ENCODE data around the gene PCP4L1.
"Not testable (repeated sequence)": the region's sequence is repeated elsewhere in the genome, so short reads cannot be mapped to it uniquely, and the experiment has no call there.

PCP4L1 gene

GRCh38 chr1:161273402-161273801 lies 14.9 kb downstream of the PCP4L1 start:
- DNase-seq: no peak

GRCh38 chr1:161274874-161275273 lies 16.3 kb downstream of the PCP4L1 start:
- DNase-seq: no peak

GRCh38 chr1:161282991-161283390 lies 24.4 kb downstream of the PCP4L1 start:
- DNase-seq: no peak

GRCh38 chr1:161285113-161285512 lies 26.6 kb downstream of the PCP4L1 start:
- no peak for DNase-seq

- DNase-seq: peak; percentile 18
Observed at GRCh38 chr1:161285521-161285920, 27.0 kb downstream of the PCP4L1 start.

- DNase-seq: no peak
Observed at GRCh38 chr1:161287482-161288054, 29.0 kb downstream of the PCP4L1 start.

- no peak for DNase-seq
Observed at GRCh38 chr1:161290779-161291178, 32.2 kb downstream of the PCP4L1 start.

- no peak for DNase-seq
Observed at GRCh38 chr1:161297415-161297814, 38.9 kb downstream of the PCP4L1 start.

GRCh38 chr1:161298116-161298515 lies 39.6 kb downstream of the PCP4L1 start:
- no peak for DNase-seq

- no peak for DNase-seq
Observed at GRCh38 chr1:161299347-161299746, 40.8 kb downstream of the PCP4L1 start.

GRCh38 chr1:161300478-161300877 lies 41.9 kb downstream of the PCP4L1 start:
- DNase-seq: no peak

- peak; percentile 8 for DNase-seq
Observed at GRCh38 chr1:161304927-161305866, 46.7 kb downstream of the PCP4L1 start.

GRCh38 chr1:161305867-161306519 lies 47.4 kb downstream of the PCP4L1 start:
- DNase-seq: peak; percentile 92

GRCh38 chr1:161307230-161307768 lies 48.8 kb downstream of the PCP4L1 start:
- DNase-seq: no peak

- no peak for DNase-seq
Observed at GRCh38 chr1:161307892-161308638, 49.5 kb downstream of the PCP4L1 start.

GRCh38 chr1:161309868-161310267 lies 51.3 kb downstream of the PCP4L1 start, which contains the start of gene MPZ:
TSS of gene MPZ (minus strand) at chr1:161309968. CDS start at chr1:161309905, 63 bp downstream.
- no peak for DNase-seq

- no peak for DNase-seq
Observed at GRCh38 chr1:161311595-161312181, 53.1 kb downstream of the PCP4L1 start.

- peak; percentile 15 for DNase-seq
Observed at GRCh38 chr1:161313554-161314200, 55.1 kb downstream of the PCP4L1 start.

- DNase-seq: peak; percentile 89
Observed at GRCh38 chr1:161314201-161314981, 55.8 kb downstream of the PCP4L1 start, which contains the start of gene SDHC. TSS of gene SDHC (plus strand) at chr1:161314381. CDS start at chr1:161314406, 25 bp downstream.

GRCh38 chr1:161315841-161316674 lies 57.5 kb downstream of the PCP4L1 start:
- DNase-seq: not testable (repeated sequence)
